MCF 10A (cell line): ENCODE results near the gene SLC22A17. TPM values are rescaled to one million over a fixed set of nuclear protein-coding genes. Genes with fewer than 3 reads are reported as not detected.

Experiments
- BruUV-seq: library from RNA; stranded (reverse); fragments of 400-500 nt; replicated peaks from 2 replicates; lab custom pipeline; 2021; lab: Mats Ljungman, UMichigan
- CTCF ChIA-PET: fragments of 300-600 bp; sonication (Branson Sonifier 250); formaldehyde crosslinking; extraction: SDS; loops from one replicate; lab custom pipeline; 2021; ENCODE audit warnings: antibody characterized with exemption, inconsistent platforms; lab: Yijun Ruan, JAX
- POLR2A ChIA-PET: fragments of 300-600, 350-650 bp; sonication (Branson Sonifier 250); formaldehyde crosslinking; extraction: SDS; loops from one replicate; lab custom pipeline; 2020; ENCODE audit warnings: antibody characterized with exemption, inconsistent platforms; lab: Yijun Ruan, JAX
- DNase-seq: peaks from one replicate; pipeline ENCODE4 v3.0.0-alpha.2; 2018; ENCODE audit not compliant: unreplicated experiment
- H3K27ac Mint-ChIP-seq: one replicate; pipeline ENCODE4 v1.8.0; 2022; ENCODE audit warnings: mild to moderate bottlenecking, low read depth, mixed read lengths; ENCODE audit not compliant: unreplicated experiment
- H3K27me3 Mint-ChIP-seq: one replicate; pipeline ENCODE4 v1.8.0; 2022; ENCODE audit warnings: mixed read lengths; ENCODE audit not compliant: insufficient read depth, unreplicated experiment
- H3K36me3 Mint-ChIP-seq: one replicate; pipeline ENCODE4 v1.8.0; 2022; ENCODE audit warnings: mild to moderate bottlenecking, moderate library complexity, mixed read lengths; ENCODE audit not compliant: insufficient read depth, unreplicated experiment
- H3K4me1 Mint-ChIP-seq: one replicate; pipeline ENCODE4 v1.8.0; 2022; ENCODE audit warnings: mixed read lengths; ENCODE audit not compliant: insufficient read depth, unreplicated experiment
- H3K4me3 Mint-ChIP-seq: one replicate; pipeline ENCODE4 v1.8.0; 2022; ENCODE audit warnings: mild to moderate bottlenecking, moderate library complexity, mixed read lengths; ENCODE audit not compliant: unreplicated experiment
- H3K9me3 Mint-ChIP-seq: one replicate; pipeline ENCODE4 v1.8.0; 2022; ENCODE audit warnings: mixed read lengths; ENCODE audit not compliant: unreplicated experiment
- intact Hi-C: fragments of 100-400 bp; cut with micrococcal nuclease; formaldehyde crosslinking; loops from 2 replicates; pipeline ENCODE4 v1.14.1; 2022
- total RNA-seq: library from RNA; stranded (reverse); gene quantifications from 2 replicates; pipeline ENCODE4 v1.2.3, GENCODE V29; 2022
- TF ChIP-seq, protein P1 (sequence below): fragments of 200-600 bp; IDR thresholded peaks from one replicate; pipeline ENCODE4 v1.8.0; 2022; ENCODE audit warnings: antibody characterized with exemption, mild to moderate bottlenecking; ENCODE audit not compliant: unreplicated experiment

The SLC22A17 gene
- total RNA-seq, 1 experiment from 2014 or later = not detected

DNA sequence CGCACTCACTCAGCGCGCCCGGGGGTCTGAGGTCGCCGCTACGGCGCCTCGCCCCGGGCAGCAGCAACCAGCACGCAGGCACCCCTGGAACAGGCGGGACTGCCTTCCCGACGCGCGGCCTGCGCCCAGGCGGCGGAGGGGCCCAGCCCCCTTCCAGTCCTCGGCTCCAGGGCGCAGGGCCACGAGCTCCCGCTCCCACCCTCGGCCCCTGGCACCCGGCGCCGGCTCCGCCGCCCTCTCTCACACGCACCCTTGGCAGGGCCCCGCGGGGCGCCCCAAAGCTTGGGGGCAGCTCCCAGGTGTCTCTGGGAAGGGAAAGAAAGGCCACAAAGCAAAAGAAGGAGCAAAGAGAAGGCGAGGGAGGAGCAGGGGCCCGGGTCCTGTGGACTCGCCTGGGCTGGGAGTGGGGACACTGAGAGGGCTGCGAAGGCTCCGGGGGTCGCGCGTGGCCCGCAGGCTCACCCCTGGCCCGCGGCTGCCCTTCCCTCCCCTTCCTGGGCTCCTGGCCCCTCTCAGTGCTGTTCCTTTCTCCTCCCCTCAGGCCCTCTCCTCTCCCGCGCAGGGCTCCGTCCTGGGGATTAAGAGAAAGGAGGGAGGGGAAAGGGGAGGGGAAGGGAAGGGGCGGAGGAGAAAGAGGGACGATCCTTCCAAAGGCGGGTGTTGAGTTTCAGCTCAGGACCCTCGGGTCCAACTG, 13.2 kb upstream of the SLC22A17 start:
- H3K27ac Mint-ChIP-seq = no peak overlapping the region
- no peaks in the 10 kb centered on the region for H3K36me3 Mint-ChIP-seq
- no peaks in the 10 kb centered on the region for H3K4me1 Mint-ChIP-seq
- ChIA-PET CTCF (no interaction called here), POLR2A (no interaction called here)
- no peak overlapping the region for H3K4me3 Mint-ChIP-seq
- no peaks in the 10 kb centered on the region for H3K9me3 Mint-ChIP-seq
- no peak for DNase-seq
- no TSS peak for BruUV-seq
- intact Hi-C loops = no loop called here
- peaks cover 39% of the 10 kb centered on the region for H3K27me3 Mint-ChIP-seq
- TF ChIP-seq, protein P1, sequence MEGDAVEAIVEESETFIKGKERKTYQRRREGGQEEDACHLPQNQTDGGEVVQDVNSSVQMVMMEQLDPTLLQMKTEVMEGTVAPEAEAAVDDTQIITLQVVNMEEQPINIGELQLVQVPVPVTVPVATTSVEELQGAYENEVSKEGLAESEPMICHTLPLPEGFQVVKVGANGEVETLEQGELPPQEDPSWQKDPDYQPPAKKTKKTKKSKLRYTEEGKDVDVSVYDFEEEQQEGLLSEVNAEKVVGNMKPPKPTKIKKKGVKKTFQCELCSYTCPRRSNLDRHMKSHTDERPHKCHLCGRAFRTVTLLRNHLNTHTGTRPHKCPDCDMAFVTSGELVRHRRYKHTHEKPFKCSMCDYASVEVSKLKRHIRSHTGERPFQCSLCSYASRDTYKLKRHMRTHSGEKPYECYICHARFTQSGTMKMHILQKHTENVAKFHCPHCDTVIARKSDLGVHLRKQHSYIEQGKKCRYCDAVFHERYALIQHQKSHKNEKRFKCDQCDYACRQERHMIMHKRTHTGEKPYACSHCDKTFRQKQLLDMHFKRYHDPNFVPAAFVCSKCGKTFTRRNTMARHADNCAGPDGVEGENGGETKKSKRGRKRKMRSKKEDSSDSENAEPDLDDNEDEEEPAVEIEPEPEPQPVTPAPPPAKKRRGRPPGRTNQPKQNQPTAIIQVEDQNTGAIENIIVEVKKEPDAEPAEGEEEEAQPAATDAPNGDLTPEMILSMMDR = no peak

DNA sequence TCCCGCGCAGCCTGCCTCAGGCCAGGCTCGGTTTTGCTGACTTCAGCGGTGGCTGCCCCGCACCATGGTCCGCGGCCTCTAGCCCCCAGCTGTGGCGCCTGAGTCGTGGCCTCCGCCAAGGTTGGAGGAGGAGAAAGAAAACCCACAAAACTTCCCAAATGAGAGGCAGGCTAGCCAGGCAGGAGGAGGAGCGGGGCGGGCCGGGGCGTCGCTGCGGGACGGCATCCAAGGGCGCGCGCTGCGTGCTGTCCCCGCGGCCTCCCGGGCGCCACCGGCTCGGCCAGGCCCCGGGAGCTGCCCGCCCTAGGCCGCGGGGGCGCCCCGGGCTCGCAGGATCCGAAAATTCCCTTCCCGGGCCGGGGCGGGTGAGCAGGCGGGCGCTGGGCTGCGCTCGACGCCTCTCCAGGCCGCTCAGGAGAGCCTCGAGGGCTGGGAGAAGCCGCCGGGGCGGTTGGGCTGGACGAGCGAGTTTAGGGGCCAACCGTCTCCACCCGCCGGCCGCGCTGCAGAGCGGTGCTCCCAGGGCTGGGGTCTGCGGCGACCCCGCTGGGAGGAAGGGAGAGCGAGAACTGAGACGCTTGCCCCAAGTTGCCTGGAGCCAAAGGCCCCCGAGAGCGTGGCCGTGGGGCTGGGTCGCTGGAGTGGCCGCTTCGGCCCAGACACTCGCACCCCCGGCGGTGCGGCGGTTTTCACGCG, 12.5 kb upstream of the SLC22A17 start, which contains the start of gene EFS:
TSS of gene EFS (minus strand) at position 137 of the 696 bp plus-strand sequence. CDS start 147 bp downstream, outside the sequence.
- CTCF ChIA-PET = no interaction called here
- no peak for DNase-seq

DNA sequence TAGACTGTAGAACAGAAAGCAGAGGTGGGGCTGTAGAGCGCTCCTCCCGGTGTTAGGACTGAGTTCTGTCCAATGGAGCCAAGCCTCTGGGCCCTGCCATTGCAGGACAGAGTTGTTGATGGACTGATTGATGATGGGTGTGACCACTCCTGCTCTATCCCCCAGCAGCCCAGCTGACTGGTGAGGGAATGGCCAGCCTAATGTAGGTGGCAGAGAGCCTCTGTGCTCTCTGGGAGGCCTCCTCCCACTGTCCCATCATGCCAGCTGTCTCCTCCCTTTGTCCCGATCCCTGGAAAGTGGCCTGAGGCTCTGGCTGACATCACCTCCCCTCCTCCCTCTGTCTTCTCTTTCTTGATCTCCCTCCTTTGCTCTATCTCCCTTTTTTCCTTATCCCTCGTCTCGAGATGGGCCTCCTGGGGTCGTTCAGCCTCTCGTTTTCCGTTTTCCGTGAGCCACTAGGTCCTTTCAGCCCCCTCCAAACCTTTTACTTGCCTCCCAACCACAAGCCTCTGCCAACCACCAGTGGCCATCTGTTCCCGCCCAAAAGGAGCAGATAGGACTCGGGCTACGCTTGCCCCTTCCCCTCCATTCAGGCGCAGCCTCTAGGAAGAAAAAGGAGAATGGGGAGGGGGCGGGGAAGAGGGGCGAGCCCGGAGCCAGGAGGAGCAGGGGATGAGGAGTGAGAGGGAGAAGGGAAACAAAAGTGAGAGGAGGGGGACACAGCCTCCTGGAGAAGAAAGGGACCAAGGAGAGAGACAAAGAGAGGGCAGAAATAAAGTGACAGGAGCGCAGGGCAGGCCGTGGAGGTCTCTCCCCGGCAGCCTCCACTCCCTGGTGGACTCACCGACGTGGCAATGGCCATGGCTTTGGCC, 11.7 kb upstream of the SLC22A17 start:
- TF ChIP-seq, protein P1 = no peak
- no peaks in the 10 kb centered on the region for H3K9me3 Mint-ChIP-seq
- DNase-seq = no peak
- no peaks in the 10 kb centered on the region for H3K36me3 Mint-ChIP-seq
- no peak overlapping the region for H3K4me3 Mint-ChIP-seq
- no TSS peak for BruUV-seq
- no peak overlapping the region for H3K27ac Mint-ChIP-seq
- intact Hi-C loops = no loop called here
- H3K4me1 Mint-ChIP-seq = no peaks in the 10 kb centered on the region
- peaks cover 42% of the 10 kb centered on the region for H3K27me3 Mint-ChIP-seq
- ChIA-PET POLR2A (interaction anchor here (0.8 kb wide), 1 partner anchor 42 kb away, joined by 3 read pairs; no protein-coding TSS in a partner anchor), CTCF (interaction anchor here (1.0 to 1.6 kb wide), 2 partner anchors 16 to 28 kb away, joined by 4 to 9 read pairs; no protein-coding TSS in a partner anchor)

More for the DNA sequence above, 12.5 kb upstream of the SLC22A17 start, which contains the start of gene EFS:
- Mint-ChIP-seq H3K27ac (no peak within 1 kb of the TSS), H3K4me1 (no peaks in the 10 kb centered on the region), H3K27me3 (peaks cover 42% of the 10 kb centered on the region), H3K36me3 (no peaks in the 10 kb centered on the region), H3K9me3 (no peaks in the 10 kb centered on the region), H3K4me3 (no peak within 1 kb of the TSS)
- POLR2A ChIA-PET = no interaction called here
- BruUV-seq = no TSS peak
- TF ChIP-seq, protein P1 = no peak
- intact Hi-C loops = no loop called here
